LHCN-M2 (cell line): ENCODE results near the gene SPAG17. TPM values are rescaled to one million over a fixed set of nuclear protein-coding genes. Genes with fewer than 3 reads are reported as not detected.
A peak's percentile ranks its signal among the peaks of the same experiment; 100 is the strongest.

ENCODE experiments used
- DNase-seq: peaks from one replicate; pipeline ENCODE4 v3.0.0-alpha.2; 2012; ENCODE audit warnings: low read depth
- total RNA-seq: library from RNA; depleted of rRNA; stranded (reverse); fragments of >200 nt; gene quantifications from 2 replicates; pipeline ENCODE4 v1.2.3, GENCODE V29; 2014

The SPAG17 gene
- total RNA-seq, 1 experiment from 2014 or later = not detected

GRCh38 chr1:118077331-118078045 is 107.5 kb downstream of the SPAG17 start:
- peak; percentile 9 for DNase-seq

- DNase-seq = peak; percentile 1
Measured at GRCh38 chr1:118075116-118075515, 109.9 kb downstream of the SPAG17 start.

GRCh38 chr1:118073648-118074435 is 111.2 kb downstream of the SPAG17 start:
- no peak for DNase-seq

GRCh38 chr1:118049981-118050380 is 135.0 kb downstream of the SPAG17 start:
- DNase-seq = no peak

GRCh38 chr1:118047650-118048224 is 137.3 kb downstream of the SPAG17 start:
- DNase-seq = no peak

GRCh38 chr1:118047006-118047649 is 137.9 kb downstream of the SPAG17 start:
- DNase-seq = no peak

GRCh38 chr1:118043624-118044023 is 141.4 kb downstream of the SPAG17 start:
- no peak for DNase-seq

GRCh38 chr1:118042501-118042900 is 142.5 kb downstream of the SPAG17 start:
- no peak for DNase-seq

GRCh38 chr1:118039170-118039569 is 145.9 kb downstream of the SPAG17 start:
- DNase-seq = no peak

- DNase-seq = no peak
Measured at GRCh38 chr1:118032883-118033282, 152.1 kb downstream of the SPAG17 start.

- DNase-seq = no peak
Measured at GRCh38 chr1:118028267-118028666, 156.8 kb downstream of the SPAG17 start.

GRCh38 chr1:118023199-118023598 is 161.8 kb downstream of the SPAG17 start:
- peak; percentile 1 for DNase-seq

GRCh38 chr1:118021668-118022067 is 163.4 kb downstream of the SPAG17 start:
- DNase-seq = no peak

GRCh38 chr1:118018060-118018459 is 167.0 kb downstream of the SPAG17 start:
- DNase-seq = no peak

GRCh38 chr1:118013938-118014337 is 171.1 kb downstream of the SPAG17 start:
- DNase-seq = no peak

- DNase-seq = no peak
Measured at GRCh38 chr1:118013336-118013735, 171.7 kb downstream of the SPAG17 start.

GRCh38 chr1:118012515-118013124 is 172.4 kb downstream of the SPAG17 start:
- no peak for DNase-seq

GRCh38 chr1:118008011-118008410 is 177.0 kb downstream of the SPAG17 start:
- no peak for DNase-seq

- DNase-seq = no peak
Measured at GRCh38 chr1:118007391-118007790, 177.6 kb downstream of the SPAG17 start.

GRCh38 chr1:118004312-118004711 is 180.7 kb downstream of the SPAG17 start:
- no peak for DNase-seq

GRCh38 chr1:117985973-117986372 is 199.1 kb downstream of the SPAG17 start:
- no peak for DNase-seq

- DNase-seq = no peak
Measured at GRCh38 chr1:117985239-117985638, 199.8 kb downstream of the SPAG17 start.
